ENCODE data around the gene LRRC17. TPM values are rescaled to one million over a fixed set of nuclear protein-coding genes. Genes with fewer than 3 reads are reported as not detected.

LRRC17 gene
- total and polyA plus RNA-seq, 2 donors (not counting 1 experiment from before 2014, with no cell fraction given) = 0.86 to 1.4 TPM

DNA sequence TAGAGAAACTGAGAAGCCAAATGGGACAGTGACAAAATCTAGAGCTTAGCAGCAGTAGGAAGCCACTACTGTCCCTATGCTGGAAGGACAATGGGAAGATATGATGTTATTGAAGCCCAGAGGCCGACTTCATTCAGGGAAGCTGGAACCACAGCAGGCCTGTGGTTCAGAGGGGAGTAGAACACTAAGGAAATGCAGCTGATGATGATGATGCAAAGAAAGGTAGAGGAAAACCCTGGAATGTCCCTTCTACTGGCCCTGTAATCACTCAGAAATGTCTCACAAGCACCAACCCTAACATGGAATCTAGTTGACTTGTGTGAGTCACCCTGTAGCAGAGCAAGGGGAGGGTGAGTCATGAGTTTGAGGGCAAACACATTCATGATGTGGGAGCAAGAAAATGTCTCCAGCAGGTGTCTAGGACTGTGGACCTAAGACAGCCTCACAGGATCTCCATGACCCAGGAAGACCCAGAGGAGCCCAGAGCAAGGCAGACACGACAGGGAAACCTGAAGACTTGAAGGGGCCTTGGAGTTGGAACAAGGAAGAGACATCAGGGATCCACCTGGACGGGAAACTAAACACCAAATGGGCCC, 37.0 kb upstream of the LRRC17 start:
- Histone ChIP-seq H3K36me3 (replicated peaks in 1 of 2; ENCODE audit: control extremely low read depth in 1 of 2, control insufficient read depth in 1 of 2, extremely low read depth in 1 of 2, insufficient read depth in 2 of 2, low read length in 1 of 2) (no peaks in the 10 kb centered on the region), H3K4me2 (replicated peaks; ENCODE audit: low read depth, low read length, poor library complexity, severe bottlenecking) (no peak overlapping the region), H3K27me3 (replicated peaks in 1 of 4; ENCODE audit: control extremely low read depth in 1 of 4, control insufficient read depth in 3 of 4, insufficient read depth in 4 of 4, low read length in 3 of 4) (no peaks in the 10 kb centered on the region), H3K9me3 (ENCODE audit: control extremely low read depth in 1 of 3, control insufficient read depth in 2 of 3, insufficient read depth in 1 of 3, low read length in 2 of 3) (no peaks in the 10 kb centered on the region), H3K79me2 (ENCODE audit: control insufficient read depth, insufficient read depth, low read length) (no peaks in the 10 kb centered on the region), H3K4me1 (ENCODE audit: control insufficient read depth in 2 of 2, insufficient read depth in 2 of 2, low read length in 2 of 2) (no peaks in the 10 kb centered on the region), H3K4me3 (ENCODE audit: control extremely low read depth in 1 of 5, extremely low read depth in 1 of 5, insufficient read depth in 1 of 5, low read depth in 2 of 5, low read length in 4 of 5) (no peak overlapping the region), H2AFZ (ENCODE audit: insufficient read depth, low read depth, low read length, poor library complexity, severe bottlenecking) (no peak overlapping the region), H3K27ac (ENCODE audit: low read length in 2 of 2) (no peak overlapping the region), H4K20me1 (ENCODE audit: control insufficient read depth, insufficient read depth, low read length, poor library complexity, severe bottlenecking) (no peaks in the 10 kb centered on the region), H3K9ac (ENCODE audit: low read length) (no peak overlapping the region)
- no peak for TF ChIP-seq EZH2 (IDR thresholded peaks at IDR 0.05; ENCODE audit: borderline replicate concordance, insufficient read depth, low read depth, low read length, poor library complexity, severe bottlenecking)
- TF ChIP-seq, protein P1, sequence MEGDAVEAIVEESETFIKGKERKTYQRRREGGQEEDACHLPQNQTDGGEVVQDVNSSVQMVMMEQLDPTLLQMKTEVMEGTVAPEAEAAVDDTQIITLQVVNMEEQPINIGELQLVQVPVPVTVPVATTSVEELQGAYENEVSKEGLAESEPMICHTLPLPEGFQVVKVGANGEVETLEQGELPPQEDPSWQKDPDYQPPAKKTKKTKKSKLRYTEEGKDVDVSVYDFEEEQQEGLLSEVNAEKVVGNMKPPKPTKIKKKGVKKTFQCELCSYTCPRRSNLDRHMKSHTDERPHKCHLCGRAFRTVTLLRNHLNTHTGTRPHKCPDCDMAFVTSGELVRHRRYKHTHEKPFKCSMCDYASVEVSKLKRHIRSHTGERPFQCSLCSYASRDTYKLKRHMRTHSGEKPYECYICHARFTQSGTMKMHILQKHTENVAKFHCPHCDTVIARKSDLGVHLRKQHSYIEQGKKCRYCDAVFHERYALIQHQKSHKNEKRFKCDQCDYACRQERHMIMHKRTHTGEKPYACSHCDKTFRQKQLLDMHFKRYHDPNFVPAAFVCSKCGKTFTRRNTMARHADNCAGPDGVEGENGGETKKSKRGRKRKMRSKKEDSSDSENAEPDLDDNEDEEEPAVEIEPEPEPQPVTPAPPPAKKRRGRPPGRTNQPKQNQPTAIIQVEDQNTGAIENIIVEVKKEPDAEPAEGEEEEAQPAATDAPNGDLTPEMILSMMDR (IDR thresholded peaks at IDR 0.05) = no peak
- no peaks in the 10 kb centered on the region for H3K4me1 Mint-ChIP-seq
- H3K27ac Mint-ChIP-seq = no peak overlapping the region
- intact Hi-C loops (cut with micrococcal nuclease) = no loop called here
- POLR2A ChIA-PET = no interaction called here
- H3K9me3 Mint-ChIP-seq (ENCODE audit: insufficient read depth) = no peaks in the 10 kb centered on the region
- no peaks in the 10 kb centered on the region for H3K27me3 Mint-ChIP-seq
- CTCF ChIA-PET = no interaction called here
- ATAC-seq (ENCODE audit: low read depth) (no peak), DNase-seq (no peak)
- WGBS (ENCODE audit: insufficient coverage) = 91% methylated on average over 3 of the region's 3 CpGs
- H3K4me3 Mint-ChIP-seq = no peak overlapping the region

DNA sequence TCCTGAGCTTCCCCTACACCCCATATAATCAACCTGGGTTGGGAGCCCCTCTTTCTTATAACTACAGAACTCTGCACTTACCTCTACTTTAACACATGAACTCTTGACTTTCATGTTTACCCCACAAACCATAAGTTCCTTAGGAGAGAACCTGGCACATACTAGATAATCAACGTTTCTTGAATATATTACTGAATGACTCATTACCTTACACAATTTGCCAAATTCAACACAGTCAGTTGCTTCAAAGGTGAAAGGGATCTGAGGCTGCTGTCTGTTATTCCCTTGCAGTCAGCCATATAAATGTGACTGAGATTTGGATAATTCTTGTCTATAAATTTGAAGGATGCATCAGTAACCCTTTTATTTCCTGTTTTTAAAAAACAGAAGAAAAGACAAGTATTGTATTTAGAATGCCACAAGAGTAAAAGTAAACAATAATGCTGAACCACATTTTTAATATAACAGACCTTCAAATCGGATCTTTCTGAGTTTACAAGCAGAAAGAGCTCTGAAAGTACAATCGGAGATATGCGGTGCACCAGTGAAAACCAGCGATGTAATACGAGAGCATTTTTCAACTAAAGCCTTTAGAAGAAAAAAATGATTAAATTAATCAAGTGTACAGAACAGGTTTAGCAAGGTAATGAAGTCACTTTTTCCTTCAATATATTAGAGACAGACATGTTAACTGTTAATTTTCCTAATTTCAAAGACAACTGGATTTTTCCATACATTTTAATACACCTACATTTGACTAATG, 29.5 kb upstream of the LRRC17 start:
- Histone ChIP-seq H3K4me3 (ENCODE audit: control extremely low read depth in 1 of 5, extremely low read depth in 1 of 5, insufficient read depth in 1 of 5, low read depth in 2 of 5, low read length in 4 of 5) (no peak overlapping the region), H3K27me3 (replicated peaks in 1 of 4; ENCODE audit: control extremely low read depth in 1 of 4, control insufficient read depth in 3 of 4, insufficient read depth in 4 of 4, low read length in 3 of 4) (no peaks in the 10 kb centered on the region), H3K27ac (ENCODE audit: low read length in 2 of 2) (no peak overlapping the region), H3K9me3 (ENCODE audit: control extremely low read depth in 1 of 3, control insufficient read depth in 2 of 3, insufficient read depth in 1 of 3, low read length in 2 of 3) (no peaks in the 10 kb centered on the region), H3K4me1 (ENCODE audit: control insufficient read depth in 2 of 2, insufficient read depth in 2 of 2, low read length in 2 of 2) (no peaks in the 10 kb centered on the region), H2AFZ (ENCODE audit: insufficient read depth, low read depth, low read length, poor library complexity, severe bottlenecking) (no peak overlapping the region), H3K79me2 (ENCODE audit: control insufficient read depth, insufficient read depth, low read length) (no peaks in the 10 kb centered on the region), H3K36me3 (replicated peaks in 1 of 2; ENCODE audit: control extremely low read depth in 1 of 2, control insufficient read depth in 1 of 2, extremely low read depth in 1 of 2, insufficient read depth in 2 of 2, low read length in 1 of 2) (no peaks in the 10 kb centered on the region), H4K20me1 (ENCODE audit: control insufficient read depth, insufficient read depth, low read length, poor library complexity, severe bottlenecking) (no peaks in the 10 kb centered on the region), H3K9ac (ENCODE audit: low read length) (no peak overlapping the region), H3K4me2 (replicated peaks; ENCODE audit: low read depth, low read length, poor library complexity, severe bottlenecking) (no peak overlapping the region)
- Mint-ChIP-seq H3K4me1 (no peaks in the 10 kb centered on the region), H3K4me3 (no peak overlapping the region), H3K27ac (no peak overlapping the region), H3K9me3 (ENCODE audit: insufficient read depth) (no peaks in the 10 kb centered on the region), H3K27me3 (no peaks in the 10 kb centered on the region)
- WGBS (ENCODE audit: insufficient coverage) = 100% methylated on average over 5 of the region's 6 CpGs
- intact Hi-C loops (cut with micrococcal nuclease) = no loop called here
- CTCF ChIA-PET = no interaction called here
- DNase-seq = no peak
- POLR2A ChIA-PET = no interaction called here
- no peak for TF ChIP-seq EZH2 (IDR thresholded peaks at IDR 0.05; ENCODE audit: borderline replicate concordance, insufficient read depth, low read depth, low read length, poor library complexity, severe bottlenecking)
- TF ChIP-seq, protein P1 (IDR thresholded peaks at IDR 0.05) = no peak
- ATAC-seq (ENCODE audit: low read depth) = no peak
